ENCODE results near the gene MAN2A1.

Gene MAN2A1

GRCh38 chr5:109697339-109697738, 7.6 kb downstream of the MAN2A1 start:
- no peak for TF ChIP-seq CTCF (IDR thresholded peaks at IDR 0.05; ENCODE audit: borderline replicate concordance, insufficient read depth, low read depth, low read length)

GRCh38 chr5:109700516-109701153, 10.9 kb downstream of the MAN2A1 start:
- H3K4me3 ChIP-seq (ENCODE audit: low read depth, low read length): no peak overlapping the region
- TF ChIP-seq CTCF (IDR thresholded peaks at IDR 0.05; ENCODE audit: borderline replicate concordance, insufficient read depth, low read depth, low read length): no peak

More at GRCh38 chr5:109697339-109697738, 7.6 kb downstream of the MAN2A1 start:
- H3K4me3 ChIP-seq (ENCODE audit: low read depth, low read length): no peak overlapping the region

GRCh38 chr5:109701252-109701651, 11.5 kb downstream of the MAN2A1 start:
- no peak for TF ChIP-seq CTCF (IDR thresholded peaks at IDR 0.05; ENCODE audit: borderline replicate concordance, insufficient read depth, low read depth, low read length)
- H3K4me3 ChIP-seq (ENCODE audit: low read depth, low read length): no peak overlapping the region

- TF ChIP-seq CTCF (IDR thresholded peaks at IDR 0.05; ENCODE audit: borderline replicate concordance, insufficient read depth, low read depth, low read length): no peak
- H3K4me3 ChIP-seq (ENCODE audit: low read depth, low read length): no peak overlapping the region
Observed at GRCh38 chr5:109701792-109702191, 12.1 kb downstream of the MAN2A1 start.

GRCh38 chr5:109703166-109703565, 13.4 kb downstream of the MAN2A1 start:
- no peak overlapping the region for H3K4me3 ChIP-seq (ENCODE audit: low read depth, low read length)
- TF ChIP-seq CTCF (IDR thresholded peaks at IDR 0.05; ENCODE audit: borderline replicate concordance, insufficient read depth, low read depth, low read length): no peak

GRCh38 chr5:109703829-109704228, 14.1 kb downstream of the MAN2A1 start:
- H3K4me3 ChIP-seq (ENCODE audit: low read depth, low read length): no peak overlapping the region
- TF ChIP-seq CTCF (IDR thresholded peaks at IDR 0.05; ENCODE audit: borderline replicate concordance, insufficient read depth, low read depth, low read length): no peak

- no peak for TF ChIP-seq CTCF (IDR thresholded peaks at IDR 0.05; ENCODE audit: borderline replicate concordance, insufficient read depth, low read depth, low read length)
- H3K4me3 ChIP-seq (ENCODE audit: low read depth, low read length): no peak overlapping the region
Observed at GRCh38 chr5:109704282-109704952, 14.7 kb downstream of the MAN2A1 start.
